Superior temporal gyrus (tissue), 1 donor: Measurements from ENCODE around the gene MRGPRD.

Experiments
- DNase-seq: peaks from one replicate; pipeline ENCODE4 v3.0.0-alpha.2; 2016; ENCODE audit errors: extremely low spot score

The MRGPRD gene

GRCh38 chr11:68931911-68932310 is 48.9 kb downstream of the MRGPRD start:
- DNase-seq = no peak

- DNase-seq = no peak
Measured at GRCh38 chr11:68930991-68931855, 49.6 kb downstream of the MRGPRD start.
